ENCODE results near the gene ABCA5. TPM values are rescaled to one million over a fixed set of nuclear protein-coding genes. Genes with fewer than 3 reads are reported as not detected.
A peak's percentile ranks its signal among the peaks of the same experiment; 100 is the strongest.
"Not testable (repeated sequence)": the region's sequence is repeated elsewhere in the genome, so short reads cannot be mapped to it uniquely, and the experiment has no call there.

Gene ABCA5
- total RNA-seq, 1 donor from 2014 or later = 49.3 TPM

DNA sequence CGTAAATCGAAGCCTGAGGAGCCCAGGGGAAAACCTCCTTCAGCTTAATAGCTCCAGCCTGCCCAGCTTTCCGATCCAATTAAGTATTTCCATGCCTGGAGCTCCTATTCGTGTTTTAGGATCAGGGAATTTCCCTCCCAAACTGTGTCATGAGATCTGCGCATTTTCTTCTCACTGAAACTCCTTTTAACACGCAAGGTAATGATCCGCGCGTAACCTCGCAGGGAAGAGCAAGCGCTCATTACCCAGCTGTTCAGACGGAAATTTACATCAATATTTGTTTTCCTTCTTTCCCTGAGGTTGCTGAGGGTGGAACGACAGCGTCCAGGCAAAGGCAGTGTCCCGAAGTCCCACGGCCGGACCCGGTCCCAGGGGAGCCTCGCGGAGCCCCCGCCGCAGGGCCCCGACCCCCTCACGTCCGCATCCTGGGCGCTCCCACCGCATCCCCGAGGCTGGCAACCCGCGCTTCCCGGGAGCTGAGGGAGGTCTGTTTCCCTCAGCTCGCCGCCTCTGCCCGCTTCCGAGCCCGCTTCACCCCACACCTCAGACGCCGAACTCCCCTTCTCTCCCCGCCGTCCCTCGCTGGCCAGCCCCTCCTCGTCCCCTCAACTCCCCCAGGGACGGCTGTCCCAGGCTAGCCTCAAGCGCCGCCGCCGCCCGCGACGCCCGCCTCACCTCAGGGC is 415 bp downstream of the ABCA5 start:
- DNase-seq (ENCODE audit: low spot score in 2 of 2) (peak in 1 of 2 donors; percentile 7), FAIRE-seq (no peak)

DNA sequence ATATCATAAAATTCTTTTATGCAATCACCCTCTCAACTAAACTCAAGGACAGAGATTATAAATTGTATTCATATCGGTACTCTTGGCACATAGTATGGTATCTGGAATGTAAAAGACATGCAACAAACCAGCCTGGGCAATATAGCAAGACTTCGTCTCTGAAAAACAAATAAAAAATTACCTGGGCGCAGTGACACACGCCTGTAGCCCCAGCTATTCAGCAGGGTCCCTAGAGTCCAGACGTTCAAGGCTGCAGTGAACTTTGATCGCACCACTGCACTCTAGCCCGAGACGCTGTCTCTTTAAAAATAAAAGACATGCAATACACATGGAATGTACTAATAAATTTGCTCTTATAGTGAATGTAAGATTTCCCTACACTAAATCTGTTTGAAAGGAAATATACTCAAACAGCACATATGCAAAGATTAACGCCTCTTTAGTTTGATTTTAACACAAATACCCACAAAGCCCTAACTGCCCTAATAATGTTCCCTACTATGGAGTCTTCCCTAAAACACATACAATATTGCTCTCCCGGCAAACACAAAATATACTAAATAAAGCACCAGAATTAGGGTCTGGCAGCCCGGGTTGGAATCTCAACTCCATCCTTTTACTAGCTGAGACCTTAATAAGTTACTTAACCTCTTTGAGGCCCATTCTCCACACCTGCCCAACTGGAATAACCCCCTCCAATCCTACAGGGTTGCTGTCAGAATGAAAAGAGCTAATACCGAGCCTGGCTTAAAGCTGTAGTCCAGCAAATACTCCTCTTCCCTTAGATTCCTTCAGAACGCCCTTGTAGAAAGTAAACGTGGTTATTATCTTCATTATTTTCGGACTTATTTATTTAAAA is 1.2 kb downstream of the ABCA5 start:
- no peak for FAIRE-seq
- no peak for DNase-seq (ENCODE audit: low spot score in 2 of 2)

DNA sequence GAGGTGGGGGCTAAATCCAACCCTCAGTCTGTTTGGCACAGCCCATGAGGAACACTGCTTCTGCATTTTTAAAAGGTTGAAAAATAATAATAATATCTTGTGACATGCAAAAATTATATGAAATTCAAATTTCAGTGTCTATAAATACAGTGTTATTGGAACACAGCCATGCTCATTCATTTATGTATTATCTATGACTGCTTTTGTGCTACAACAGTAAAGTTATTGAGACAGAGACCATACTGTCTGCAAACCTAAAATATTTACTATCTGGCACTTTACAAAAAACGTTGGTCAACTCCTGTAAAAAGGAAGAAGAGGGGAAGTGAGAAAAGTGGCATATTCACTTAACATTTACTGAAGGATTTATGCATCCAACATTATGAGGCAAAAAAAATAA is 3.1 kb downstream of the ABCA5 start:
- FAIRE-seq (no peak), DNase-seq (ENCODE audit: low spot score in 2 of 2) (no peak)

DNA sequence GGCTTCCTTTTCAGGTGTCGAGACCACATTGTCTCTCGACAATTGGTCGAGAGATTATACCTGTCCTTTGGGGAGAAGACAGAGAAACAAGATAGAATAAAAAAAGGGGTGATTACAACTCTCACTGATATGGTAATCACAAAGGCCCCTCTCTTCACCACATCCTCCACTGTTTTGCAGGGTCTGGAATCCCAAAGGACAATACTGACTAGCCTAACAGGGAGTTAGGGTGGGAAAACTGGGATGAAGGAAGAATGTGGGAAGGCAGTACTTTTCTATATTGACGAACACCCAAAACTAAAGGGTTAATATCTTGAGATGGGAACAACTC is 6.1 kb downstream of the ABCA5 start:
- DNase-seq (ENCODE audit: low spot score in 2 of 2) (no peak), FAIRE-seq (no peak)

DNA sequence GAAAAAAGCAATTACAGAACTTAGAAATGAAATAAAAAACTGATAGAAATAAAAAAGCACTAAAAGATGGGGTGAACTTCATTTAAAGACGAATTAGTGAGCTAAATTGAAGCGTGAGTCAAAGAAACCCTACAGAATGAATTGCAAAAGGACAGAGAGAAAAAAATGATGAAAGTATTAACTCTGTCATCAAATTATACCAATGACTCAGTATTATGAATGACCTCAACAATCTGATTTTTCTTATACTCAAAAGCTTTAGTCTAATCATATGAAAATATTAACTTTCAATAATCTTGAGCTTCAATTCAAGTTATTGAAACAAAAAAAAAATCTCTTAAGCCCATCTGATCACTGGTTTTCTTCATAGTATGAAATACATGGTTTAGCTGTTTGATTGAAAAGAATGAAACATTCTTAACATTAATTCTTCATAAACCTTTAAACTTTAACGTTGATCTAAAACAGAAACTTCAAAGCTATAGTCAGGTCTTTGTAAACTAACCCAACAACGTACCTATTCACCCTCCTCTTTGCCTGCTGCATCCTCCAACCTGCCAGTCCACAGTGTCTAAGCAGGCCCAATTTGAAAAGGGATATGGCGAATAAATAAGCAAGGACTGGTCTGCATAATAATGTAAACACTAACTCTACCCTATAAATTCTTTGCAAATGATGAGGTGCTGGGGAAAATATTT is 6.6 kb downstream of the ABCA5 start:
- peak; percentile 6 for FAIRE-seq
- no peak for DNase-seq (ENCODE audit: low spot score in 2 of 2)

DNA sequence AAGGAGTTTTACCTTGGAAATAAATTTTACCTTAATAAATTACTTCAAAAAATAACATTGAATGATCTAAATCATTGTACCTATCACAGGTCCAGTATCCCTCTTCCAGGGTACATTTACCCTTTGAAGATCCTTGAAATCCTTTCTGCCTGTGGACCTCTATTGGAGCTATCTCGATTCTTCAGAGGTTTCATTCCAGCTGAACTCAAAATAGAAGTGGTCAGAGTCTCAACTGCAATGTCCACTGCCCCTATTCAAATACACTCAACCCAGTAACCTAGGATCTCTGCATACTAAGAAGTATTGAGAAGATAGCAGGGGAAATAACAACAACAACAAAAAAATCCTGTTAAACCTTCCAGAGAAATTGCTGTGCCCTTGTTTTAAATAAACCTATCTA is 9.3 kb downstream of the ABCA5 start:
- FAIRE-seq = no peak
- DNase-seq (ENCODE audit: low spot score in 2 of 2) = no peak

DNA sequence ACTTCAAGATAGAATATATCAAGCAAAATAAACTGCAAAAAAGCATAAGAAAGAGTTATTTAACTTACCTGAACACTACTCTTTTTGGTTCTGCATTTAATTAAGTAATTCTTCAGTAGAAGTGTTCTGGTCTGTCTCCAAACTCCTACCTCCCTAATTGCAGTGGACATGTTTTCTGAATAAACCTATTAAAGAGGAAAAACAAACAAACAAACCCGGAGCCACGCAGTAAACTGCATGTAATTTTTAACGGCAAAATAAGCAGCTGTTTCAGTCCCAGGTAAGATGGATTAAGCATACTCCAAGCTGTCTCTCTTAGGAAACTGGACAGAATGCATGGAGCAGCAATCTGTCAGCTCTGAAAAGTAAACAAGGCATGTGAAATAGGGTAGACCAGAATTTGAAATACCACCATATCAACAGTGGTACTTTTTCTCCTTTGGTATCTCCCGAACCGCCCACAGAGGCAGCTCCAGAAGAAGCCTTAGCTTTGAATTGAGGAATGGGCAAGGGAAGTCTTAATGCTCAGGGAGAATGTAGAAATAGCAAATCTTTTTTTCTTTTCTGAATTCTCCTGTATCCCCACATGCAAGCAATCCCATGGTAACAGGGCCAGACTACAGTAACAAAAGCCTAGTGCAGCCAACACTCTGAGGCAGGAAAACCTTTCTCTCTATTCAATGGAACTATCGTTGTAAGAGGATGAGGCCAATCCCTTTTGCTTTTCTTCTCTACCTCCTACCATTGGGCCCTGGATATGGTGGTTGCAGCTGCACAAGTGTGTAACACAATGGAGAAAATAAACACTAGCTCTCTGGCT is 12.5 kb downstream of the ABCA5 start:
- FAIRE-seq = no peak
- no peak for DNase-seq (ENCODE audit: low spot score in 2 of 2)

DNA sequence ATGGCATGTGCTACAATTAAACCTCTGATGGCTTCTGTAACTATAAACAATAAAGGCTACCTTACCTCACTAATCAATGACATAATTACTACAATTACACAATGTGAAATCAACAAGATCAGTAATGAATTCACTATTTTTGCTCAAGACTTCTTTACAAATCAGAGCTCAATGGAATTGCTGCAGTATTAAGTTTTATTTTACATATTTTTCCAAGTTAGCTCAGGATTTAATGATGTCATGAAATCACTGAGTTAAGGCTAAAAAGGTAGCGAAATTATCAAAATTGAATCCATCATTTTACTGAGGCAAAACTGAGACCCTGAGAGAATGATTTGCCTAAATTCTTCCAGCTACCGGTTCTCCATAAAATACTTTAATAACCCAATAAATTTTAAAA is 21.8 kb downstream of the ABCA5 start:
- DNase-seq (ENCODE audit: low spot score in 2 of 2) = no peak
- no peak for FAIRE-seq

DNA sequence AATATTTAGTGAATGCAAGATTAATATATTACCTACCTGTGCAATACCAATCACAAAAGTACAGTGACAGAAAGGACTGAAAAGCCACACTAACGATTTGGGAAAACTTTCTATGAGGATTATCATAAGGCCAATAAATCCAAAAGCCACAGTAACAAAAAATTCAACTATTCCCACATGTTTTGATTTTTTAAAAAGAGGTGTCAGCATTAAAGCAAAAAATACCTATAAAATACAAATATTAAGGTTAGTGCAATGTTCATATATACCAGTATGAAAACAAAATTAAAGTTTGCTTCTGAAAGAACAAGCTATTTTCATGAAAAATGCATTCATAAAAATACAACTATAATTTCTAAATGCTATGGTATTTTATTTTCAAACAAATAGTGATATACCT is 24.3 kb downstream of the ABCA5 start:
- FAIRE-seq (peak; percentile 70), DNase-seq (ENCODE audit: low spot score in 2 of 2) (no peak)

DNA sequence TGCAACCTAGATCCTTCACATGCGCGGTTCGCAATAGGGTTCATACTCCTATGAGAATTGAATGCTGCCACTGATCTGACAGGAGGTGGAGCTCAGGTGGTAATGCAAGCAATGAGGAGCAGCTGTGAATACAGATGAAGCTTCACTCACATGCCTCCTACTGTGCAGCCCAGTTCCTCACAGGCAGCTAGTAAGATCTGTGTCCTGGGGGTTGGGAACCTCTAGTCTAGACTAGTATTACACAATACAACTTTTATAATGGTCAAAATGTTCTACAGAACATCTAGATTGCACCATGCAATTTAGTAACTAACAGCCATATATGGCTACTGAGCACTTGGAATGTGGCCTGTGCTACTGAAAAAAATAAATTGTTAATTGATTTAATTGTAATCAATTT is 26.7 kb downstream of the ABCA5 start:
- DNase-seq (ENCODE audit: low spot score in 2 of 2) (no peak), FAIRE-seq (no peak)

DNA sequence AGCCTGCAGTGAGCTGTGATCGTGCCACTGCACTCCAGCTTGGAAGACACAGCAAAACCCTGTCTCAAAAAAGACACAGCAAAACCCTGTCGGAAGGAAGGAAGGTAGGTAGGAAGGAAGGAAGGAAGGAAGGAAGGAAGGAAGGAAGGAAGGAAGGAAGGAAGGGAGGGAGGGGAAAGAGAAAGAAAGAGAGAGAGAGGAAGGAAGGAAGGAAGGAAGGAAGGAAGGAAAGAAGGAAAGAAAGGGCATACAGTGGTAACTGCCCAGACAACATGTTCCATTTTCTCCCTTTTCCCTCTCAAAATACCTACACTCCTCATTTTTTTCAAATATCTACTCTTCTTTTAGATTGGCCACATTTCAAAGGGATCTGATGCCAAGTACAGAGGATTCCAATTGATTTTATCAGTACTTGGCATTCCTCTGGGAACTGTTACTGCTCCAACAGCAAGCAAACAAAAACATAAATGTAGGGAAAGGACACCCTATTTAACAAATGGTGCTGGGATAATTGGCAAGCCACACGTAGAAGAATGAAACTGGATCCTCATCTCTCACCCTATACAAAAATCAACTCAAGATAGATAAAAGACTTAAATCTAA is 28.7 kb downstream of the ABCA5 start:
- not testable (repeated sequence) for FAIRE-seq

DNA sequence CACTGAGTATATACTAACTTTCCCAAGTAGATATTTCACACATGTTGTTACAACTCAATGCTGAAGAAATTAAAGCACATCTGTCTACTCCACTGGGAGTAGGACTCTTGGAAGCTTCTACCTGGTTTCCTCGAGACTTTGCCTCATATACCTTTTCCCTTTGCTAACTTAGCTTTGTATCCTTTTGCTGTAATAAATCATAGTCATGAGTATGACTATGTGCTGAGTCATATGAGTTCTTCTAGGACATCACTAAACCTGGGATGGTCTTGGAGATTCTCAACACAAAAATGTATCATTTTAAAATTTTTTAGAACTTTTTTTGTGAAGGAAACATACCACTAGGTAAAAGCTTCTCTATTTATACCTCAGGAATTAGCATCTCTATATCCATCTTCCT is 39.8 kb downstream of the ABCA5 start:
- no peak for DNase-seq (ENCODE audit: low spot score in 2 of 2)
- FAIRE-seq = no peak

More for the DNA sequence above, 28.7 kb downstream of the ABCA5 start:
- DNase-seq (ENCODE audit: low spot score in 2 of 2) = not testable (repeated sequence)

DNA sequence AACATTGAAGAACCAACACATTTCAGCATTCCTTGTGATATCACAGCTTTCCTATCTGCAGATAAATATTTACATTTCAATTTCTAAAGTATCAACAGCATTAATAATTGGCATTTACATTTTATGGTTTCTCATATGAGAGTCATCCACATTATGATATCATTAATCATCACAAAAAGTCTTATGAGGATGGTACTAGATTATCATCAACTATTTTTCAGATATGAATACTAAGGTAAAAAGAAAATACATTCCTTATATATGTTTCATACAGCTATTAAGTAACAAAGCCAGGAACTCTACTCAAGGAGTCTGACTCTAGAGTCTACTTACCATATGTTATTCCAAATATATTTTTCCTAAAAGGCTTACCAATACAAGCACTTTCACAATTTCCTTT is 40.7 kb downstream of the ABCA5 start:
- FAIRE-seq (no peak), DNase-seq (ENCODE audit: low spot score in 2 of 2) (no peak)

DNA sequence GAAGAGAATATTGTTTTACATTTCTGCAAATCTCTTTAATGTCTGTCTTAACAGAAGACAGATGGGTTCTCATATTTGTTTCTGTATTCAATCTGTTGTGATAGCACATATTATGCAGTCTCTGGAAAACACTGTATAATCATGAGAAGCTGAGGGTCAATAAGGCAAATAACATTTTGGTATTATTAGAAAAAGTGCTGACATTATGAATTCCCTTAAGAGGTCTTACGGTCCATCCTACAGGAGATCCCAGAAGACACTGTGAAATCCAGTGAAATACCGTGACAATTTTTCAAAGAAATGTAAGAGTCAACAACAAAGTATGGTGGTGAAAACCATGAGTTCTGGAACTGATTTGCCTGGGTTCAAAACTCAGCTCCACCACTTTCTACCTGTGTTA is 42.3 kb downstream of the ABCA5 start:
- DNase-seq (ENCODE audit: low spot score in 2 of 2) (no peak), FAIRE-seq (no peak)

DNA sequence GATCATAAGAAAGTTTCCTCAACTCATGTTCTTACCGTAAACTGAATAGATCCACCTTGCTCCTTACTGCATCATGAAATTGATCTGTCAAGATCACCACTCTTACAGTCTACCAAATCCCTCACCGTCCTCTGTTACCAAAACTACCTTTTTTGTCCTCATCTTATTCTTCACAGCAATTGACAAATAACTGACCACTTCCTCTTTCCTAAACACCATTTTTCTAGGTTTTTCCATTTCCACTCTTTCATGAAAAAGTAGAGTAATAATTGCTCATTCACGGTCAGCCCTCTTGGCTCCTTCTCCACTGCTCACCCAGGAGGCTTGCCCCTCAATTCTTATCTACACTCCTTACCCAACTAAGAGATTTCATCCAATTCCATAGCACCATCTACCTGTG is 44.9 kb downstream of the ABCA5 start:
- FAIRE-seq (no peak), DNase-seq (ENCODE audit: low spot score in 2 of 2) (no peak)

DNA sequence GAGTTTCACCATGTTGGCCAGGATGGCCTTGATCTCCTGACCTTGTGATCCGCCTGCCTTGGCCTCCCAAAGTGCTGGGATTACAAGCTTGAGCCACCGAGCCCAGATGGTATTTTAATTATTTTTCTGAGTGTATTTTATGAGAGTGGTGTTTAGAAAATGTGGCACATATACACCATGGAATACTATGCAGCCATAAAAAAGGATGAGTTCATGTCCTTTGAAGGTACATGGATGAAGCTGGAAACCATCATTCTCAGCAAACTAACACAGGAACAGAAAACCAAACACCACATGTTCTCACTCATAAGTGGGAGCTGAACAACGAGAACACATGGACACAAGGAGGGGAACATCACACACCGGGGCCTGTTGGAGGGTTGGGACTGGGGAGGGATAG is 50.7 kb downstream of the ABCA5 start:
- not testable (repeated sequence) for FAIRE-seq; DNase-seq (ENCODE audit: low spot score in 2 of 2)

DNA sequence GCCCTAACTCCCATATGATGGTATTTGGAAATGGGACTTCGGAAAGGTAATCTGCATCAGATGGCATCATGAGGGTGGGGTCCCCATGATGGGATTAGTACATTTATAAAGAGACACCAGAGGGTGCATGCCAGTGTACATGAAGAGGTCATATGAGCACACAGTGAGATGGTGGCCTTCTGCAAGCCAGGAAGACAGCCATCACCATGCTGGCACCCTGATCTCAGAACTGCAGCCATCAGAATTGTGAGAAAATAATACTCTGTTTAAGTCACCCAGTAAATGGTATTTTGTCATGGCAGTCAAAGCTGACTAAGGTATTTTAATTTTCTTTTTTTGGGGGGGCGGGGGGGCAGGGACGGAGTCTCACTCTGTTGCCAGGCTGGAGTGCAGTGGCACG is 51.2 kb downstream of the ABCA5 start:
- FAIRE-seq (no peak), DNase-seq (ENCODE audit: low spot score in 2 of 2) (no peak)

DNA sequence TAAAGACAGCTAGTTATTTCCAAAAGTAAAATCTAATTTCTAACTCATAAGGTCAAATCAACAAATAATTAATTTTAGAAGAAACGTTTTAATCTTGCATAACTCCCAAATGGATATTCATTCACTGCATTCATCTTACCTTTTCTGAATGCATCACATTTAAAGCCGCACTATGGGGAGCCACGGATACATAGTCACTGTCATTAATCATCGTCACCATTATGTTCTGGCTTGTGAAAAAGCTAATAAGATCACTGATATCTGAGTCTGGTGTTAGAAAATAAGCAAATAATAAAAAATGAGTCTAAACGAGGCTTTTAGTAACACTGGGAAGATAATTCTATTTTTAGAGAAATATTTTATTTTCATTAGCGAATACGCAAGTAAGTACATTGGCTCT is 55.9 kb downstream of the ABCA5 start:
- FAIRE-seq (no peak), DNase-seq (ENCODE audit: low spot score in 2 of 2) (no peak)

DNA sequence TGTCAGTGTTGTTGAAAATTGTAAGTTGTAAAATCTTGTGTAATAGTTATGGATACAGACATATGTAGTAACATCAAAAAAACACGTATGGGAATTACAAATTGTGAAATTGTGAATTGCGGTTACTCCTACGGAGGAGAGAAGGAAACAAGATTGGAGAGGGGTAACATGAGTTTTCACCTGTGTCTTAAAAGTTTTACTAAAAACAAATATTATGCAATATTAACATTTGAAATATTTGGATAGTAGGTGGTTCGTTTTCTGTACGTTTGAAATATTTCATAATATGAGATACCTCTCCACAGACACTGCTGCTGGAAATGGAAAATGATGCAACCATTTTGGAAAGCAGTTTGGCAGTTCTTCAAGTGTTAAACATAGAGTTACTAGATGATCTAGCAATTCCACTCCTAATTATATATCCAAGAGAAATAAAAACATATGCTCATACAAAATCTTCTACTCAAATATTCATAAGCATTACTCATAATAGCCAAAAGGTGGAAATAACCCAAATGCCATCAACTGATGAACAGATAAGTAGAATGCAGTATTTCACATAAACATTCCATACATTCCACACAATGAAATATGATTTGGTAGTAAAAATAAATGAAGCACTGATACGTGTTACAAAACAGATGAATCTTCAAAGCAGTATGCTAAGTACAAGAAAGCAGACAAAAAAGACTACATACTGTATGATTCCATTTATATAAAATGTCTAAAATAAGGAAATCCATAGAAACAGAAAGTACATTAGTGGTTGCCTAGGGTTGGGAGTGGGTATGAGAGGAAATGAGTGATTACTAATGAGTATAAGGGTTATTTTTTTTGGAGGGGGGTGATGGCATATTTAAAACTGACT is 57.6 kb downstream of the ABCA5 start:
- no peak for FAIRE-seq

More for the DNA sequence above, 57.6 kb downstream of the ABCA5 start:
- DNase-seq (ENCODE audit: low spot score in 2 of 2) = no peak

Measured in frontal cortex (tissue), 4 donors.